GM18951 (cell line): ENCODE data around the gene FGF2.

ENCODE experiments used
- POLR2A ChIP-seq: IDR thresholded peaks from 4 replicates; pipeline ENCODE4 v1.6.1; 2011; ENCODE audit warnings: mild to moderate bottlenecking; ENCODE audit not compliant: insufficient read length, insufficient read depth; ENCODE audit errors: extremely low read depth
- in situ Hi-C: fragments of 300-500 bp; cut with MboI; formaldehyde crosslinking; loops from one replicate; pipeline ENCODE4 v1.12.0; 2022; ENCODE audit warnings: low sequenced_read_pairs, mixed read lengths, inconsistent platforms; ENCODE audit not compliant: unreplicated experiment

The FGF2 gene

DNA sequence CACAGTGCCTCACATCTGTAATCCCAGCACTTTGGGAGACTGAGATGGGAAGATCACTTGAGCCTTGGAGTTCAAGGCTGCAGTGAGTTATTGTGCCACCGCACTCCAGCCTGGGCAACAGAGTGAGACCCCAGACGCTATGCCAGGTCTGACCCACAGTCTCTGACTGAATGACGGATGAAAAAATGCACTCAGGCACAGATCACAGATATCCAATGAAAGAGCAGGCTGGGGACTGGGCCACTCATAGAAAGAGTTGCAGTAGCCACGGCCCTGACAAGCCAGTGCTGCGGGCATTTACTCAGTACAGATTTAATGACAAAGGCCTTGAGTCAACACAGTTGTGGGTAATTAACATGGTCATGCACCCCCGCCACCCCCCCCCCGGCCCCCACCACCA is 73.1 kb downstream of the FGF2 start:
- in situ Hi-C loops: loop anchor here (25.0 kb wide), 1 partner anchor 287 kb away; the partner anchor contains the start of gene IL21
- no peak for TF ChIP-seq POLR2A

DNA sequence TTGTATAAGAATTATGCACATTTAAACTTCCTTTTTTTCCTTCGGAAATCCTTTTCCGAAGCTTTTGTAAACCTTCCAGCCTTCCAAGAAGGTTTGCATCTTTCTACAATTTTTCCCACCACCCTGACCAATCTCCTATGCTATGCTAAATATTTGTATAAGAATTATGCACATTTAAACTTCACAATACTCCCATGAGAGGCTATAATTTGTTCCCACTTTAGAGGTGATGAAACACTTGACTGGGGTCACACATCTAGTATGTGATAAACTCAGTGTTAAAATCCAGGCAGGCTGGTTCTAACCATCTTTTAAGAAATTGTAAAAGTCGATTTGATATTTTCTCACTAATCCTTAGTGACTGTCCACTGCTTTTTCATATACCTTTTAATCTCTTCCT is 73.7 kb downstream of the FGF2 start:
- TF ChIP-seq POLR2A: no peak
- in situ Hi-C loops: loop anchor here (25.0 kb wide), 1 partner anchor 288 kb away; the partner anchor contains the start of gene IL21

DNA sequence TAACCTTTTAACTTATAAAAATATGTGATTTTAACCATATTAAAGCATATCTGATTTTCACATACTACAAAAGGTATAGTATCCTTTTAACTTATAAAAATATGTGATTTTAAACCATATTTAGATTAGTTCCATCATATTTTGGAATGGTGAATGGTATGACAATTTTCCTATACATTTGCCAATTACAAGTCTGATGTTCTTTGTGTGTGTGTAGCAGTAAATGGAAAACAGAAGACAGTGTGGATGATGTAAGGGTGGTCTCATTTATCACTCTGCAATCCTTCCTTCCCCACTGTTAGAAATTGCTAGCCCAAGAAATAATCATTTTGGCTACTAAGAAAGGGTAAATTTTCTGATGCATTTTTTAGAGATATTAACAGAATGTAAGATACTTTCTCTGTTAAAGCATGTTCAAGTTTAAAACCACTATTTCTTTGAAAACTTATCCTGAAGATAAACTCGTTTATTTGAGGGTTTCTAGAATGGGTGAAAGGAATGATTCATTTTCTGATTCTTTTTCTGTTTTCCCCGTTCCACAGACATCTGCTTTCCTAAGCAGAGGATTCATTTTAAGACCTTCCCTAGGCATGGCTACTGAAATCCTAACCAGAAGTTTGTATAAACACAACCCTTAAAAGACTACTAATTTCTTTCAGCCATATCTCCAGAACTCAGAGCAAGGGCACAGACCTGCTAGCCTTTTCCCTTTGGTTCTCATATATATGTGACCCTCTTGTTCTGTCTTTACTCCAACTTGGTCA is 74.8 kb downstream of the FGF2 start:
- TF ChIP-seq POLR2A: no peak
- in situ Hi-C loops: loop anchor here (25.0 kb wide), 1 partner anchor 289 kb away; the partner anchor contains the start of gene IL21

DNA sequence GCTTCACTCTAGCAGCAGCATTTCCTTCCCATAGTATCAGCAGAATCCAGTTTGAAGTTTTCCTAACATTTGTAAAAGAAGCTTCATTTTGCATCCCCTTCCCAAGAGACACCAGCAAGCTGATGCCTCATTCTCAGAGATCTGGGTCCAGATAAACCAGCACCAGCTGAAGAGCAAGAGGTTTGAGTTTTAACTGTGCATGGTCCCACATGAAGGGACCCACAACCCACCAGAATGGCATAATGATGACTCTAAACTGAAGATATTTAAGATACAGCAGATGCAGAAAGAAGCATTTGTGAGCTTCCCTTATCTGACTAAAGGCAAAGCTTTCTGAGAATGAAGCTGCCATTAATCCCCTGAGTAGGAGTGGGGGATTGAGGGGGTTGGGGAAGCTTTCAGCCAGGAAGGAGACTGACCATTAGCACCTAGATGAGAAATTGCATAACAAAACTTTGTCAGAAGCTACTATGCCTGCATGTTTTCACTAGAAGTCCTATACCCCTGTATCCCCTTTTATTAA is 77.2 kb downstream of the FGF2 start:
- in situ Hi-C loops: loop anchor here (25.0 kb wide), 1 partner anchor 292 kb away; the partner anchor contains the start of gene IL21
- no peak for TF ChIP-seq POLR2A

DNA sequence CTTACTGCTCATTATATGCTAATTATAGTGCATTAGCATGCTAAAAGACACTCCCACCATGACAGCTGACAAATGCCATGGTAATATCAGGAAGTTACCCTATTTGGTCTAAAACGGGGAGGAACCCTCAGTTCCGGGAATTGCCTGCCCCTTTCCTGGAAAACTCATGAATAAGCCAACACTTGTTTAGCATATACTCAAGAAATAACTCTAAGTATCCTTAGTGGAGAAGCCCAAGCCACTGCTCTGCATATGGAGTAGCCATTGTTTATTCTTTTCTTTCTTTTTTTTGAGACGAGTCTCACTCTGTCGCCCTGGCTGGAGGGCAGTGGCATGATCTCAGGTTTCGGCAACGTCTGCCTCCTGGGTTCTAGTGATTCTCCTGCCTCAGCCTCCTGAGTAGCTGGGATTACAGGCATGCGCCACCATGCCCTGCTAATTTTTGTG is 80.3 kb downstream of the FGF2 start:
- in situ Hi-C loops: loop anchor here (25.0 kb wide), 1 partner anchor 295 kb away; the partner anchor contains the start of gene IL21
- TF ChIP-seq POLR2A: no peak

DNA sequence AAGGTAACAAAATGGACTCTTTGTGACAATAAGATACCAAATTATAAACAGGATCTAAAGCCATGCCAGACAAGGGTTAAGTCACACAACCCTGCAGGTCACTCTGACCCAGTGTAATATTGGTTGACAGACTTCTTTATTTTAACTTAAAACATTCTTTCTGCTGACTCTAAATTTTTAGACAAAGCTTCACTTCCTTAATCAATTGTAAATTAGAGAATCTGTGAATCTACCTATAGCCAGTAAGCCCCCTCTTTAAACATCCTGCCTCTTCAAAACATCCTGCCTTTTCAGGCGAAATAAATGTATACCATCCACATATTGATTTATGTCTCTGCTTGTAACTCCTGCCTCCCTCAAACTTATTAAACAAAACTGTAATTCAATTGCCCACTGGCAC is 81.6 kb downstream of the FGF2 start:
- TF ChIP-seq POLR2A: no peak
- in situ Hi-C loops: loop anchor here (25.0 kb wide), 1 partner anchor 296 kb away; the partner anchor contains the start of gene IL21

DNA sequence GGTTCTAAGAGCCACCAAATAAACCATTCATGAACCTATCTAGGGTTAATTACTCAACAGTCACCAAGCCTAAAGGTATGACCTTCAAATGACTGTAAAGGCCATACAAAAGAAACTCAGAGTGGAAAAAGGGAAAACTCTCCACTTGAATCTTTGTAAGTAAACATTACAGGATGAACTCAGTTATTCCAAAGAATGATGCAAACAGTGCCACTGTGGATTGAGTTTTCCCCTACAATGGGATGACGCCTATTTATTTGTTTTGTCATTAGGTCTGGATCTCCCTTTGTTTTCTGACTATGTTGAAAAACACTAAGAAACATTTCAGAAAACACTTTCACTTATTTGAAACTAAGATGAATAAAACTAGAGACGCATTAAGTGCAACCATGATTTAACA is 83.1 kb downstream of the FGF2 start:
- TF ChIP-seq POLR2A: no peak
- in situ Hi-C loops: loop anchor here (5.0 to 25.0 kb wide), 2 partner anchors 152 to 297 kb away; partner anchors contain the start of gene IL21

DNA sequence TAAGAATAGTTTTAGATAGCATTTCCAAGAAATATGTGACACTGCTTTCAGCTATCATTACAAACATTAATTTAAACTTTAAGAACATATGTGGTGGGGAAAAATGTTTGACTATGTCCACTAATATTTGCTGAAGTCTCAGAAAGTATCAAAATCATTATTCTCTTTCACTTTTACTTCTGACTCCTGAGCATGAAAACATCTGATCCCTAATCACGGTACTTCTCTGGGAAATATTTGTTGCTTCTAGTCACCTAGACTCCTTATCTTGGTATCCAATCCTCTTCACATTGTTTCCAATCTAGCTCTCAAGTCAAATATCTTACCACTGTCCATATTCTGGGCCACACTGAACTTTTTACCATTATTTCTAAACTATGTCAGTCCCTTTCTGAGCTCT is 85.0 kb downstream of the FGF2 start:
- TF ChIP-seq POLR2A: no peak
- in situ Hi-C loops: loop anchor here (5.0 to 25.0 kb wide), 2 partner anchors 154 to 299 kb away; partner anchors contain the start of gene IL21

DNA sequence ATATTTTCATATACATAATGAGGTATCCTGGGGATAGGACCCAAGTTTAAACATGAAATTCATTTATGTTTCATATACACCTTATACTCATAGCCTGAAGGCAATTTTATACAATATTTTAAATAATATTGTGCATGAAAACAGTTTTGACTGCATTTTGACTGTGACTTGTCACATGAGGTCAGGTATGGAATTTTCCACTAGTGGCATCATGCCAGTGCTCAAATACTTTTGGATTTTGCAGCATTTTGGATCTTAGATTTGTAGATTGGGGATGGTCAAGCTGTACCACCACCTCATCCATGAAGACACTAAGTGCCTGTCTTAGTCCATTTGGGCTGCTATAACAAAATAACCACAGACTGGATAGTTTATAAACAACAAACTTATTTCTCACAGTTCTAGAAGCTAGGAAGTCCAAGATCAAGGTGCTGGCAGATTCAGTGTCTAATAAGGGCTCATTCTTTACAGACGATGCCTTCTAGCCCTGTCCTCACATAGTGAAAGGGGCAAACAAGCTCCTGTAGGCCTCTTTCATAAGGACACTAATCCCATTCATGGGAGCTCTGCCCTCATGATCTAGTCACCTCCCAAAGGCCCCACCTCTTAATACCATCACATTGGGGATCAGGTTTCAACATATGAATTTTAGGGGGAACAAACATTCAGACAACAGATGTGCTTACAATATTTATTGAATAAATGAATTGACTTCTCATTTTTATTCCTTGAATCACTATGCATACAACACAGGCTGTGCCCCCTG is 86.4 kb downstream of the FGF2 start:
- no peak for TF ChIP-seq POLR2A
- in situ Hi-C loops: loop anchor here (5.0 to 25.0 kb wide), 2 partner anchors 156 to 301 kb away; partner anchors contain the start of gene IL21

DNA sequence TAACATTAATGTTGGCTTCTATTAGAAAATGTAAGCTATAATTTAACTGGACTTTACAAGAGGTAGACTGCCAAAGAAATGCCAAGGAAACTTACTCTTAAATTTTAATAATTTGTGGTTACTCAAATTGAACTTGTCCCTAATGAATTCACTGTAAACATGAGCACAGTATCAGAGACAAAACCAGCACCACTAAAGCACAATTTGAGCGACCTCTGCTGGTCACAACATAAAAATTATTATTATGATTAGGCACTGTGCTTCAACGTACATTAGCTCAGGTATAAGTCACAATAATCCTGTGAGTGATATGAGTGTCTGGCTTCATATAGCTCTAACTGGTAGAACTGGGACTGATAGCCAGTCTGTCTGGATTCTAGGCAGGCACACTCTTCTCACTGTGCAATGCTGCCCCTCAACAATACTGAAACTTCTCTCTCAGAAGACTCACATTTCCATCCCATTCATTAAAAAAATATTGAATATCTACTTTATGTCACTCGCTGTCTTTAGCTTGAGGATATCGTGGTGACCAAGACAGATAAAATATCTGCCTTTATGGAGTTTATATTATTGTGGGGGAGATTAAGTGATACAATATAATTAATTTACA is 87.8 kb downstream of the FGF2 start:
- in situ Hi-C loops: loop anchor here (5.0 to 25.0 kb wide), 2 partner anchors 157 to 302 kb away; partner anchors contain the start of gene IL21

DNA sequence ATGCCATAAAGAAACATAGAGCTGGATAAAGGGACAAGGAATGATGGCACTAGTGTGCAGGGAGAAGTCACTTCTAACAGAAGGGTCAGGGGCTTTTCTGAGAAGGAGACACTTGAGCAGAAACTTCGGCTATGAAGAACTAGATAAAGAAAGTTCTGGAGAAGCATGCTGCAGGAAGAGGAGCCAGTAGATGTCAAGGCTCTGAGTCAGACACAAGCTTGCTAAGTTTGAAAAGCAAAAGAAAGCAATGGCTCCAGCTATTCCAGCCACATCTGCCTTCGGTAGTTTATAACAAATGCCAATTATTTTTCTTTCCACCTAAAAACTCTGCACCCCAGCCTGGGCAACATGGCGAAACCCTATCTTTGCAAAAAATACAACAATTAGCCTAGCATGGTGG is 88.3 kb downstream of the FGF2 start:
- in situ Hi-C loops: loop anchor here (5.0 to 25.0 kb wide), 2 partner anchors 158 to 303 kb away; partner anchors contain the start of gene IL21
- no peak for TF ChIP-seq POLR2A

More for the DNA sequence above, 87.8 kb downstream of the FGF2 start:
- no peak for TF ChIP-seq POLR2A

DNA sequence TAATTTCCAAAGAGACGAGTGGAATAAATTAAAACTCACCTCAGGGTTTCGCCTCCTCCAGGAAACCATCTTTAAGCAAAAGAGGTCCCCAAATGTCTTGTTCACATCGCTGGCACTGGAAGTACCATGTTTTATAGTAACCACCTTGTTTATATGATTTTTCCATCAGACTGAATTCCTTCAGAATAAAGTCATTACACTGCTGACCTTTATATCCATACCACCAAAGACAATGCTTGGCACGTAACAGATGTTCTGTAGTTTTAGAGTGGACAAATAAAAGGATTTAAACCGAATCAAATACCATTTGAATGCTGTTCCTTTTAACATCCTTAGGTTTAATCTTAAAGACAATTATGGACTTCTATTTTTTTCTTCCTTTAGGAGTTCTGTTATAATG is 91.1 kb downstream of the FGF2 start:
- in situ Hi-C loops: loop anchor here (25.0 kb wide), 1 partner anchor 305 kb away; the partner anchor contains the start of gene IL21
- TF ChIP-seq POLR2A: no peak

DNA sequence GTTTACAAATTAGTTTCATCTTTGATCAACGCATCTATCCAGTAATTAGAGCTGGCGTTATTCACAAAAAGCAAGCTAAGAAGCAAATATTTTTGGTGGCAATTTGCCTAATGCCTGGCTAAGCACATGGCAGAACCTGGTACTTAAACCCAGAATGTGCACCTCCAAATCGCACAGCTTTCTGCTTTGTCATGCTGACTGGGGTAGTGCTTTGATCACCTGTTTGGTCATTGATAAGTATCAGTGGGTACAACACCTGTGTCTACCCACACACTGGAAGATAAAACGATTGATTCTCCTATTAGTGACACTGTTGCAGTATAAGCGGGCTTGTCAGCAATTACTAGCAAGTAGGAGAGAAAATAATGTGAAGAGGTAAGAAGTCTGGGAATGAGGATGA is 93.8 kb downstream of the FGF2 start:
- in situ Hi-C loops: loop anchor here (25.0 kb wide), 1 partner anchor 308 kb away; the partner anchor contains the start of gene IL21
- TF ChIP-seq POLR2A: no peak

DNA sequence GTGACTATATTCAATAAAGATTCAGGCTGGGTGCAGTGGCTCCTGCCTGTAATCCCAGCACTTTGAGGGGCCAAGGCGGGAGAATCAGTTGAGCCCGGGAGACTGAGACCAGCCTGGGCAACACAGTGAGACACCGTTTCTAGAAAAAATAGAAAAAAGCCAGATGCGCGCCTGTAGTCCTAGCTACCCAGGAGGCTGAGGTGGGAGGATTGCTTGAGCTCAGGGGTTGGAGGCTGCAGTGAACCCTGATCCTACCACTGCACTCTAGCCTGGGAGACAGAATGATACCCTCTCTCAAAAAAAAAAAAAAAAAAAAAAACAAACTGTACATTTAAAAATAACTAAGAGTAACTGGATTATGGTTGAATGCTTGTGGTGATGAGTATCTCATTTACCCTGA is 94.7 kb downstream of the FGF2 start:
- in situ Hi-C loops: loop anchor here (25.0 kb wide), 1 partner anchor 309 kb away; the partner anchor contains the start of gene IL21
- TF ChIP-seq POLR2A: no peak
